RPMI7951 (cell line): ENCODE measurements around the gene FMN1. TPM values are rescaled to one million over a fixed set of nuclear protein-coding genes. Genes with fewer than 3 reads are reported as not detected.
A peak's percentile ranks its signal among the peaks of the same experiment; 100 is the strongest.

Source experiments
- DNase-seq: peaks from one replicate; pipeline ENCODE4 v3.0.0-alpha.2; 2012; ENCODE audit warnings: low read depth
- total RNA-seq: library from RNA; depleted of rRNA; stranded (reverse); fragments of >200 nt; shearing (Covaris generic); gene quantifications from 2 replicates; pipeline ENCODE4 v1.2.3, GENCODE V29; 2014

Gene FMN1
- total RNA-seq, 1 experiment from 2014 or later, result 5.0 TPM

- DNase-seq, result peak; percentile 99
Observed at GRCh38 chr15:32774022-32774421, 420.5 kb downstream of the FMN1 start.

GRCh38 chr15:32767236-32767635, 427.3 kb downstream of the FMN1 start:
- DNase-seq, result no peak

GRCh38 chr15:32766101-32766500, 428.4 kb downstream of the FMN1 start:
- no peak for DNase-seq

- no peak for DNase-seq
Observed at GRCh38 chr15:32765236-32765635, 429.3 kb downstream of the FMN1 start.

- no peak for DNase-seq
Observed at GRCh38 chr15:32763295-32763694, 431.2 kb downstream of the FMN1 start.

- DNase-seq, result no peak
Observed at GRCh38 chr15:32757426-32757825, 437.1 kb downstream of the FMN1 start.

- DNase-seq, result no peak
Observed at GRCh38 chr15:32750979-32751378, 443.5 kb downstream of the FMN1 start.

- DNase-seq, result peak; percentile 67
Observed at GRCh38 chr15:32747921-32748342, 446.6 kb downstream of the FMN1 start.

- DNase-seq, result peak; percentile 17
Observed at GRCh38 chr15:32746116-32746857, 448.2 kb downstream of the FMN1 start.

GRCh38 chr15:32743411-32744140, 450.9 kb downstream of the FMN1 start:
- DNase-seq, result peak; percentile 89

GRCh38 chr15:32739522-32740063, 454.9 kb downstream of the FMN1 start:
- DNase-seq, result no peak

GRCh38 chr15:32738666-32739065, 455.8 kb downstream of the FMN1 start:
- no peak for DNase-seq

- DNase-seq, result no peak
Observed at GRCh38 chr15:32737304-32737703, 457.2 kb downstream of the FMN1 start.

GRCh38 chr15:32736701-32737061, 457.8 kb downstream of the FMN1 start:
- no peak for DNase-seq

- DNase-seq, result no peak
Observed at GRCh38 chr15:32735989-32736700, 458.4 kb downstream of the FMN1 start.

GRCh38 chr15:32733281-32733680, 461.2 kb downstream of the FMN1 start:
- peak; percentile 32 for DNase-seq

GRCh38 chr15:32732574-32733157, 461.8 kb downstream of the FMN1 start:
- DNase-seq, result no peak

GRCh38 chr15:32730677-32731654, 463.5 kb downstream of the FMN1 start:
- DNase-seq, result peak; percentile 29

- DNase-seq, result peak; percentile 32
Observed at GRCh38 chr15:32729700-32730395, 464.7 kb downstream of the FMN1 start.
